HG02759 (cell line): ENCODE results near the gene ME1.
"Not testable (repeated sequence)": the region's sequence is repeated elsewhere in the genome, so short reads cannot be mapped to it uniquely, and the experiment has no call there.

Experiments used
- ATAC-seq: cut with Tn5 transposase; IDR thresholded peaks from one replicate; pipeline ENCODE4 v1.9.1; 2021; ENCODE audit warnings: mild to moderate bottlenecking, moderate library complexity; ENCODE audit not compliant: unreplicated experiment

ME1 gene

GRCh38 chr6:83430611-83431544, at the start of gene ME1:
Gene ME1, minus strand, starts transcription at chr6:83431051. Its CDS starts 97 bp downstream, at chr6:83430954.
- ATAC-seq: peak; percentile 90

- ATAC-seq: no peak
Observed at GRCh38 chr6:83480470-83480869, 49.6 kb upstream of the ME1 start.

GRCh38 chr6:83479389-83479788, 48.5 kb upstream of the ME1 start:
- ATAC-seq: no peak

- no peak for ATAC-seq
Observed at GRCh38 chr6:83476971-83477370, 46.1 kb upstream of the ME1 start.

DNA sequence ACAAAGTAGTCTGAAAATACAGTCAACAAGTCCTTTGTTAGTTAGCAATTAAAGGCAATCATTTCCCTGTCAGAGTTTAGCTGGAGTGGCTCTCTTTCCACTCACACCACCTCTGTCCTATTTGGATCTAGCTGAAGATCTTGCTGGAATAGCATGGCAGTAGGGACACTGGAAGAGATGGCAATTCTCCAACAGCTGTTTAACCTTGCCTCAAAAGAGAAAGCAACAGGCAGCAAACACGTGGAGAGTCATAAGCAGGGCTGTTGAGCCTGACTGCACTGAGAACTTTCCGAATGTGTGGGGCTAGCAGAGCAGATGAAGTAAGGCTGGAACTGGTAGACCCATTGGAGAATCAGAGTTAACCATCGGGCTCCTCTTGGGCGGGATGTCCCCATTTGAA, 43.5 kb upstream of the ME1 start:
- ATAC-seq: no peak

DNA sequence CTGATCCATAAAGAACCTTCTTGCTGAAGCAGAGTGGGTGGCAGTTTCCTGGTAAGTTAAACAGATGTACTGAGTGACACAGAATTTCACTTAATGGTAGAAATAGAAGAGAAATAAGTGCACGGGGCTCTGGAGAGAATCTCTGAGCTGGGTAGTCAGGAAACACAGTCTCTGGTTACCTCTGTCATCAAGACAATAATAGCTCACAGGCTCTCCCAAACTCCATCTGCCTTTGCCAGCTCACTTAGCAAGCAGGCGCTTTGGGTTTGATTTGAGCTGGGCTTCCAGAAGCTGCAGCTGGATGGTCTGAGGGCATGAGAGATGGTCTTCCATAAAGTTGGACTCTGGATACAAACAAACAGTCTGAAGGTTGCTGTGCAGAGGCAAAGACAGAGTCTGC, 41.9 kb upstream of the ME1 start:
- no peak for ATAC-seq

DNA sequence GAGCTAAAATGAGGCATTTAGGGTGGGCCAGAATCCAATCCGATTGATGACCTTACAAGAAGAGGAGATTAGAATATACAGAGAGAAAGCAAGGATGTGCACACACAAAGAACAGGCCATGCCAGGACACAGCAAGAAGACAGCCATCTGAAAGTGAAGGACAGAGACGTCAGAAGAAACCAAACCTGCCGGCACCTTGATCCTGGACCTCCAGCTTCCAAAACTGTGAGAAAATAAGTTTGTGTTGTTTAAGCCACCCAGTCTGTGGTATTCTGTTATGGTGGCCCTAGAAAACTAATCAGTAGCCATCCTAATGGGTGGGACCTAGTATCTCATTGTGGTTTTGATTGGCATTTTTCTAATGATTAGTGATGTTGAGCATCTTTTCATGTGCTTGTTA, 39.7 kb upstream of the ME1 start:
- no peak for ATAC-seq

DNA sequence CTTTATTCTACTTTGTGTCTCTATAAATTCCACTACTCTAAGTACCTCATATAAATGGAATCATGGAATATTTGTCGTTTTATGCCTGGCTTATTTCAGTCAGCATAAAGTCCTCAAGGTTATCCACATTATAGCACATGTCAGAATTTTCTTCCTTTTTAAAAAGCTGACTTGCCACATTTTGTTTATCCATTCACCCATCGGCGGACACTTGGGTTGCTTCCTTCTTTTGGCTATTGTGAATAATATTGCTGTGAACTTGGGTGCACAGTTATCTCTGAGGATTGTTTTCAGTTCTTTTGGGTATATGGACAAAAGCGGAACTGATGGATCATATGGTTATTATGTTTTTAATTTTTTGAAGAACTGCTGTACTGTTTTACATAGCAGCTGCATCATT, 39.1 kb upstream of the ME1 start:
- no peak for ATAC-seq

- no peak for ATAC-seq
Observed at GRCh38 chr6:83467620-83468036, 36.8 kb upstream of the ME1 start.

GRCh38 chr6:83466328-83466727, 35.5 kb upstream of the ME1 start:
- ATAC-seq: no peak

GRCh38 chr6:83464381-83465140, 33.7 kb upstream of the ME1 start:
- no peak for ATAC-seq

DNA sequence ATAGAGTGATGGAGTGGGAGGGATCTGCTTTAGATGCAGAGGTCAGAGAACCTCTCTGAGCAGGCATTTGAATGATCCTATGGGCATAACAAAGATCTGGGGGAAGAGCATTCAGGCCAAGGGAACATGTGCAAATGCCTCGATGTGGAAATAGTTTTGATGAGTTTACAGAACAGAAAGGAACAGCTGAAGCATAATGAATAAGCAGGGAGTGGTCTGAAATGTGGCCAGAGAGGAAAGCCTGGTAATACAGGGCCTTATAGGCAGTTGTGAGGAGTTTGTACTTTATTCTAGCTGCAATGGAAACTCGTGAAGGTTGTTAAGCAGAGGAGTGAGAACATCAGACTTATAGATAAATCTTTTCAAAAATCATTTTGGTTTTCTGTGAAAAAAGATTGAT, 33.0 kb upstream of the ME1 start:
- ATAC-seq: no peak

DNA sequence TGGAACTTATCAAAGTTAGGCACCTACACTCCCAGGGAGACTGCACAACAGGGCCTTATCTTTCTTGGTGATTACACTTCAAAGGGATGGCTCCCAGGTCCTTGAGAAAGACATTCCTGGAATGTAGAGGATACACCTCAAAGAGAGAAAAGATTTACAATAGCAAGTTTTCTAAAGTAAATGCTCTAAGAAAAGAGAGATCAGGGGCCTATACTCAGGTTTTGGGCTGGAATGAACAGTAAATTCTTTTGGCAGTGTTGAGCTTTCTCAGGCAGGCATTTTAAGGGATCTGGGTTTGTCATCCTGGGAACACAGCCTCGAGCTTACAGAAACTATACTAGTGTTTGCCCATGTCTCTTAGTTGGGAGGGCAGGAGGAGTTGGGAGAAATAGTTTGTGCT, 31.7 kb upstream of the ME1 start:
- no peak for ATAC-seq

DNA sequence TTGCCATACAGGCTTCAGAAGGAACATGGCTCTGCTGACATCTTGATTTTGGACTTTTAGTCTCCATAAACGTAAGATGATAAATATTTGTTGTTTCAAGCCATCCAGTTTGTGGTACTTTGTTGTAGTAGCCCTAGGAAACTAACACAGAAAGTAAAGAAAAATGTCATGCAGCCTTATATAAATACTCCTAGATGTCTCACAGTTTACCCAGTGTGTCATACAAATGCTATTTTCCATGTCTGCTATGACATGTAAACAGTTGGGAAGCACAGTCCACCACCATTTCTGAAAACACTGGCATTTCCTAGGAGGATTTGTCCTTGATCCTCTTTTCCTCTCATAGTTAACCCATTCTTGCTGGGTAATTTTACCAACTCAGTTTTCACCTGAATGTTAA, 30.6 kb upstream of the ME1 start:
- no peak for ATAC-seq

- ATAC-seq: no peak
Observed at GRCh38 chr6:83459663-83460062, 28.8 kb upstream of the ME1 start.

DNA sequence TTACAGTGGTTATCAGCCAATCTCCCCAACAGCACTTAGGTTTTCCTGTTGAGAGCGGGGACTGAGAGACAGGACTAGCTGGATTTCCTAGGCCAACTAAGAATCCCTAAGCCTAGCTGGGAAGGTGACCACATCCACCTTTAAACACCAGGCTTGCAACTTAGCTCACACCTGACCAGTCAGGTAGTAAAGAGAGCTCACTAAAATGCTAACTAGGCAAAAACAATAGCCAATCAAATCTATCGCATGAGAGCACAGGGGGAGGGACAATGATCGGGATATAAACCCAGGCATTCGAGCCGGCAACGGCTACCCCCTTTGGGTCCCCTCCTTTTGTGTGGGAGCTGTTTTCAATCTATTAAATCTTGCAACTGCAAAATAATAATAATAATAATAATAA, 19.2 kb upstream of the ME1 start:
- ATAC-seq: not testable (repeated sequence)

GRCh38 chr6:83444086-83444699, 13.3 kb upstream of the ME1 start:
- ATAC-seq: not testable (repeated sequence)

DNA sequence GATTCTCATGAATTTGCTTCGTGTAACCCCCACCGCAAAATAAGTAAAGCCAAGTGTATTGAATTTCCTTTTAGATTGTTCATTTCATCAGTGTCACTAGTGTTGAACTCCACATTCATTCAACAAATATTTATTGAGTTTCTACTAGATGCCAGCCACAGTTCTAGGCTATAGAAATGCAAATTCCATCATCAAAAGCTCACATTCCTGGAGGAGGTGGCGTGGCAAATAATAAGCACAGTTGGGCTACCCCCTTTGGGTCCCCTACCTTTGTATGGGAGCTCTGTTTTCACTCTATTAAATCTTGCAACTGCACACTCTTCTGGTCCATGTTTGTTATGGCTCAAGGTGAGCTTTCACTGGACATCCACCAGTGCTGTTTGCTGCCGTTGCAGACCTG, 12.7 kb upstream of the ME1 start:
- ATAC-seq: no peak

DNA sequence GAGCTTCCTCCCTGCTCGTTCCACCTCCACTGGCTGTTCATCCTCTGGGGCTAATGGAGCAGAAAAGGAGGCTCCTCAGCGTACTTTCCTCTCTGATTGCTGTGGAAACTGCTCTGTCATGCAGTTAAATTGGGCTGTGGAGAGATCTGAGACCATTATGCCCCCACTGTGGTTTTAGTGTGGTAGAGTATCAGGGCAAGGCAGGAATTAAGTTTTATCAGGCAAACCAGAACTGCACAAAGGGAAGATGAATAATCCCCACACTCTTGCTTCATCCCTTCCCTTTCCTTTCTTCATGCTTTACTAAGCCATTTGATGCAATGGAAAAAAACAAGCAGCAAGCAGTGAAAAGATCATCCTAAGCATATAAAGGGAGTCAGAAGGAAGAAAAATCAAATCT, 11.9 kb upstream of the ME1 start:
- no peak for ATAC-seq

- ATAC-seq: no peak
Observed at GRCh38 chr6:83439201-83439600, 8.3 kb upstream of the ME1 start.

DNA sequence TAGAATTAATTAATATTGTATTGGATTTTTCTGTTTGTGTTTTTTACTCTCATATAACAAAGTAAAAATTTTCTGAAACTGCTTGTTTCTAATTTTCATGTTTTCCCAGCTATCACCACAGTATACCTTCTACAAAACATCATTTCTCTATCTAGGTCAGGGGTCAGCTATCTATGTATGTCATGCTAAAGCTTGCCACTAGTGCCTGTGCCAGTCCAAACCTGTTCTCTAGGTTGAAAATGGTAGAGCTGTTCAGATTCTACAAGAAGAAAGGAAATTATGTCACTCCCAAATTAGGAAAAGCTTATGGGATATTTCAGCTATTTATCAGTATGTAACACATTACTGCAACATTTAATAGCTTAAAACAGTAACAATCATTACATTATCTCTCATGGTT, 5.8 kb upstream of the ME1 start:
- no peak for ATAC-seq

- no peak for ATAC-seq
Observed at GRCh38 chr6:83433177-83433576, 2.3 kb upstream of the ME1 start.
